Activated T-helper 17 cell treated with anti-CD3 and anti-CD28 coated beads, Interleukin-2, amount 50 U/mL, for 72 hours (primary cell): ENCODE measurements around the gene HBP1. TPM values are rescaled to one million over a fixed set of nuclear protein-coding genes. Genes with fewer than 3 reads are reported as not detected.
"Not testable (repeated sequence)": the region's sequence is repeated elsewhere in the genome, so short reads cannot be mapped to it uniquely, and the experiment has no call there.

Experiments
- ATAC-seq: fragments of 150-1000 bp; cut with Tn5 transposase; replicated peaks from 2 replicates; pipeline ENCODE4 v1.10.0; 2021; ENCODE audit warnings: mild to moderate bottlenecking, moderate library complexity
- H3K27ac Mint-ChIP-seq: one replicate; pipeline ENCODE4 v1.8.0; 2022; ENCODE audit warnings: mixed read lengths
- H3K27me3 Mint-ChIP-seq: one replicate; pipeline ENCODE4 v1.8.0; 2022; ENCODE audit warnings: mixed read lengths
- H3K36me3 Mint-ChIP-seq: one replicate; pipeline ENCODE4 v1.8.0; 2022; ENCODE audit warnings: low read depth, mild to moderate bottlenecking, mixed read lengths
- H3K4me1 Mint-ChIP-seq: one replicate; pipeline ENCODE4 v1.8.0; 2022; ENCODE audit warnings: mixed read lengths
- H3K4me3 Mint-ChIP-seq: one replicate; pipeline ENCODE4 v1.8.0; 2022; ENCODE audit warnings: mild to moderate bottlenecking, mixed read lengths
- H3K9me3 Mint-ChIP-seq: one replicate; pipeline ENCODE4 v1.8.0; 2022; ENCODE audit warnings: mixed read lengths
- total RNA-seq, 2 donors: library from RNA; stranded (reverse); gene quantifications; one replicate each; pipeline ENCODE4 v1.2.3, GENCODE V29; 2022

Gene HBP1
- total RNA-seq, 2 donors from 2014 or later, result 21.8 to 63.5 TPM

DNA sequence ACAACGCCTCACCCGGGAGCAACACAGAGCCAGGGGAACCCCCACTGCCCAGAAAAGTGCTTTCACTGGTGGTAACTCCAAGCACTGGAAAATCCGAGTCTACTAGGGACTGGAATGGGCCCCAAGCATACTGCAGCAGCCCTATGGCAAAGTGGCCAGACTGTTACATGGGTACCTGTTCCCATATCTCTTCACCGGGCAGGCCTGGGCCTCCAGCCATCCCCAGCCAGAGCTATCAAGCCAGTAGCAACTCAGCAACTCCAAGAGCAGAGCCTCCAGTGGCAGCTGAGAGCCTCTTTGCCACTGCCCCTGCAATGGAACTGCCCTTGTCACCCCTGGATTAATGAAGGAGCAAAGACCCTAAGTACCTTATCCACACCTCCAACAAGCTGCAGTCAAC lies 73.5 kb downstream of the HBP1 start:
- H3K27me3 Mint-ChIP-seq, result no peaks in the 10 kb centered on the region
- H3K27ac Mint-ChIP-seq, result peak overlapping the region; percentile 53
- no peak overlapping the region for H3K4me3 Mint-ChIP-seq
- peaks cover 3% of the 10 kb centered on the region for H3K4me1 Mint-ChIP-seq
- no peak for ATAC-seq
- H3K36me3 Mint-ChIP-seq, result peaks cover 59% of the 10 kb centered on the region
- H3K9me3 Mint-ChIP-seq, result no peaks in the 10 kb centered on the region

DNA sequence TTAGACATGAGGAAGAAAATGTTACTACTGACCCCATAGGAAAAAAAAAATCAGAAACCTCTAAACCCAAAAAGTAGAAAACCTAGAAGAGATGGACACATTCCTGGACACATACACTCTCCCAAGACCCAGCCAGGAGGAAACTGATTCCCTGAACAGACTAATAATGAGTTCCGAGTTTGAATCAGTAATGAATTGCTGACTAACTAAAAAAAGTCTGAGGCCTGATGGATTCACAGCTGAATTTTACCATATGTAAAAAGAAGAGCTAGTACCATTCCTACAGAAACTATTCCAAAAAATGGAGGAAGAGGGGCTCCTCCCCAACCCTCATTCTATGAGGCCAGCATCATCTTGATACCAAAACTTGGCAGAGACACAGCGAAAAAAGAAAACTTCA lies 75.8 kb downstream of the HBP1 start:
- no peaks in the 10 kb centered on the region for H3K9me3 Mint-ChIP-seq
- H3K4me1 Mint-ChIP-seq, result peaks cover 3% of the 10 kb centered on the region
- H3K4me3 Mint-ChIP-seq, result no peak overlapping the region
- H3K27ac Mint-ChIP-seq, result no peak overlapping the region
- no peak for ATAC-seq
- H3K36me3 Mint-ChIP-seq, result peaks cover 66% of the 10 kb centered on the region
- no peaks in the 10 kb centered on the region for H3K27me3 Mint-ChIP-seq

DNA sequence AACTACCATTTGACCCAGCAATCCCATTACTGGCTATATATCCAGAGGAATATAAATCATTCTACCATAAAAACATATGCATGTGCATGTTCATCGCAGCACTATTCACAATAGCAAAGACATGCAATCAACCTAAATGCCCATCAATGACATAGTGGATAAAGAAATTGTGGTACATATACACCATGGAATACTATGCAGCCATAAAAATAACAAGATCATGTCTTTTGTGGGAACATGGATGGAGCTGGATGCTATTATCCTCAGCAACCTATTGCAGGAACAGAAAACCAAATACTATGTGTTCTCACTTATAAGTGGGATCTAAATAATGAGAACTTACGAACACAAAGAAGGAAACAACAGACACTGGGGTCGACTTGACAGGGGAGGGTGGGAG lies 78.0 kb downstream of the HBP1 start:
- peaks cover 61% of the 10 kb centered on the region for H3K36me3 Mint-ChIP-seq
- not testable (repeated sequence) for H3K27ac Mint-ChIP-seq, H3K4me1 Mint-ChIP-seq, H3K27me3 Mint-ChIP-seq, ATAC-seq, H3K4me3 Mint-ChIP-seq, H3K9me3 Mint-ChIP-seq

DNA sequence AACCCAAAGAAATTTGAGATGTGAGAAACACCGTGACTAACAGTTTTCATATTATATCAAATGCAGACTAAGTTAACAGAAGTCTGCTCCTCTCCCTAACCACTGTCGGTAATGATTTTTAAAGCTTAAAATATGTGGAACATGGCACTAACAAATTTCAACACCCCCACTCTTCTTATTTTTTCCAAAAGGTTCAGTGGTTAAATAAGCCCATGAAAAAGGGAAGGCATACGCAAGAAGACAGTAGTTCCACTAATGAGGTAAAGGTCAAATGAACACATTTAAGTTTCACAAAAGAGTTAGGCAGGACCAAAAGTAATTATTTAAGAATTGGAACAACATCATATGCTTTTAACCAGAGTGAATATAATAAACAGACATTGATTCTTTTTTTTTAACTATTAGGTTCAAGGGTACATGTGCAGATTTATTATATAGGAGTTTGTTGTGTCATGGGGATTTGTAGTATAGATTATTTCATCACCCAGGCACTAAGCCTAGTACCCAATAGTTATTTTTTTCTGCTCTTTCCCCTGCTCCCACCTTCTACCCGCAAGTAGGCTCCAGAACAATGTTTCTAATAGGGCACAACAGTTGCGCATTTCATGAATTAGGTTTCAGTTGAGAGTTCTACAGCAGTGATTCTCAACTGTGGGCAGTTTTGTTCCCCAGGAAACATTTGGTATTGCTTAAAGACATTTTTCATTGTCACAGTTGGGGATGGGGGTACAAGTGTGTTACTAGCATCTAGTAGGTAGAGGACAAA lies 79.9 kb downstream of the HBP1 start:
- no peaks in the 10 kb centered on the region for H3K27me3 Mint-ChIP-seq
- no peak for ATAC-seq
- H3K36me3 Mint-ChIP-seq, result peaks cover 50% of the 10 kb centered on the region
- H3K4me3 Mint-ChIP-seq, result no peak overlapping the region
- H3K4me1 Mint-ChIP-seq, result no peaks in the 10 kb centered on the region
- H3K27ac Mint-ChIP-seq, result no peak overlapping the region
- no peaks in the 10 kb centered on the region for H3K9me3 Mint-ChIP-seq

DNA sequence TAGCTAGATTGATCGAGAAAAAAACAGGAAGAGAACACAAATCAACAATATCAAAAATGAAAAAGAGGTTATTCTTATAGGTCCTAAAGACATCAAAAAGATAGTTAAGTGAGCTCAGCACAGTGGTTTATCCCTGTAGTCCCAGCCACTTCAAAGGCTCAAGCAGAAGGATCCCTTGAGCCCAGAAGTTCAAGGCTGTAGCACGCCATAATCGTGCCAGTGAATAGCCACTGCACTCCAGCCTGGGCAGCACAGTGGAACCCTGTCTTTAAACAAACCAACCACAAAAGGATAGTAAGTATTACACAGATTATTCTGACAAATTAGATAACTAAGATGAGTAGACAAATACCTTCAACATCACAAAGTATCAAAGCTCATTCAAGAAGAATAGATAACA lies 83.2 kb downstream of the HBP1 start:
- Mint-ChIP-seq H3K9me3 (no peaks in the 10 kb centered on the region), H3K27me3 (no peaks in the 10 kb centered on the region), H3K4me1 (no peaks in the 10 kb centered on the region), H3K4me3 (no peak overlapping the region), H3K36me3 (peaks cover 19% of the 10 kb centered on the region), H3K27ac (peak overlapping the region; percentile 56)
- ATAC-seq, result no peak

Other genes with a start within 250 kb of the HBP1 start
- 1 to 10 TPM in 1 of 2 donors, under 1 TPM in 1; 0.95 to 3.4 TPM for gene PRKAR2B, start 124.3 kb upstream of the HBP1 start, total RNA-seq